HG03159 (cell line): ENCODE measurements around the gene NFX1.

Experiments used
- ATAC-seq: cut with Tn5 transposase; IDR thresholded peaks from one replicate; pipeline ENCODE4 v1.9.1; 2021; ENCODE audit warnings: mild to moderate bottlenecking, moderate library complexity; ENCODE audit not compliant: unreplicated experiment

NFX1 gene

GRCh38 chr9:33265211-33265865, 25.0 kb upstream of the NFX1 start:
- no peak for ATAC-seq

GRCh38 chr9:33267151-33267767, 23.1 kb upstream of the NFX1 start:
- ATAC-seq: no peak

DNA sequence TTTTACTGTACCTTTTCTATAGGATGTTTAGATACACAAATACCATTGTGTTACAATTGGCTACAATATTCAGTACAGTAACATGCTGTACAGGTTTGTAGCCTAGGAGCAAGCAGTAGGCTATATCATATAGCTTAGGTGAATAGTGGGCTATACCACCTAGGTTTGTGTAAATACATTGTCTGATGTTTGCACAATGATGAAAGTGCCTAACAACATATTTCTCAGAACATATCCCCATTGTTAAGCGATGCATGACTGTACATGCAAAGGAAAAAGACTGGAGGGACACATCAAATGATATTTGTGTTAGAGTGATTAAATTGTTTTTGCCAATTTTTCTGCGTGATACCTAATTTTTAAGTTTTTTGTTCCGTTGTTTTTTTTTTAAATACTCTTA, 20.2 kb upstream of the NFX1 start:
- ATAC-seq: no peak

DNA sequence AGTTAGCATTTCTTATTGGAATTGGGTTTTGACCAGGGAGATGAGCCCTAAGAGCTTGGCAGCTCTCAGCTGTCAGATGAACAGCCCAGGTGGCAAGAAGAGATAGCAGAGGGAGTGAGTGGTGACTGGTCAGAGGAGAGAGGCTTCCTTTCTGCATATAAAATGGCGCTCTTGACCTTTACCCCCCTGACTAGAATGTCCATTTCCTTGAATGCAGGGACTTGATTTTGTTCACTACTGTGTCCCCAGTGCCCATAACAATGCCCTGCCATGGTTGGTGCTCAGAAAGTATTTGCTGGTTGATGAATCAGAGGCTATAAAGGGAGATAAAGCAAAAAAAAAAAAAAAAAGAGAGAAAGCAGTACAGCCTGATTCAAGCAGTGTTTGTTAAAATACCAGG, 18.3 kb upstream of the NFX1 start:
- no peak for ATAC-seq

GRCh38 chr9:33273266-33273971, 16.9 kb upstream of the NFX1 start:
- no peak for ATAC-seq

DNA sequence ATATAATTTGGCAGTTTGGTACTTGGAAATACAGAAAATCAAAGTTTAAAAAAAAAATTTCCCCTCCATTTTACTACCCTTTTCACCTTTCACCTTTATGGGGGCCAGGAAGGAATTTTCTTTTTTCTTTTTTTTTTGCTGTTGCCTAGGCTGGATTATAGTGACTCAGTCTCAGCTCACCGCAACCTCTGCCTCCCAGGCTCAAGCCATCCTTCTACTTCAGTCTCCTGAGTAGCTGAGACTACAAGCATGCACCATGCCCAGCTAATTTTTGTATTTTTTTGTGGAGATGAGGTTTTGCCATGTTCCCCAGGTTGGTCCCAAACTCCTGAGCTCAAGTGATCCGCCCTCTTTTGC, 16.4 kb upstream of the NFX1 start:
- ATAC-seq: no peak

DNA sequence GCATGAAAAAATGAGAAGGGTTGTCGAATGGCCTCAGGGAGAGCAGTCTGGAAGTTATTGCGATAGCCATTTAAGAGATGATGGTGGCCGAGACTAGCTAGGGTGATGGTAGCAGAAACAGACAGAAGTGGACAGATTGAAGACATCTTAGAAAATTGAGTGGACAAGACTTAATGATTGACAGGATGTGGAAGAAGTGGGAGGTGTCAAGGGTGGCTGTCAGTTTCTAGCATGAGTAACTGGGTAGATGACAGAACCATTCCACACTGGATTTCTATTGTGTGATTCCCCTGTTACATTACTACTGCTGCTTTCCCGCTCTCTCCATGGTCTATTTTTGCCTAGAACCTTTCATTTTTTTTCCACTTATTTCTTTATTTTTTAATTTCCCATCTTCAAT, 12.8 kb upstream of the NFX1 start:
- ATAC-seq: no peak

- ATAC-seq: no peak
Observed at GRCh38 chr9:33285502-33285901, 4.8 kb upstream of the NFX1 start.

- ATAC-seq: no peak
Observed at GRCh38 chr9:33287087-33287490, 3.2 kb upstream of the NFX1 start.

DNA sequence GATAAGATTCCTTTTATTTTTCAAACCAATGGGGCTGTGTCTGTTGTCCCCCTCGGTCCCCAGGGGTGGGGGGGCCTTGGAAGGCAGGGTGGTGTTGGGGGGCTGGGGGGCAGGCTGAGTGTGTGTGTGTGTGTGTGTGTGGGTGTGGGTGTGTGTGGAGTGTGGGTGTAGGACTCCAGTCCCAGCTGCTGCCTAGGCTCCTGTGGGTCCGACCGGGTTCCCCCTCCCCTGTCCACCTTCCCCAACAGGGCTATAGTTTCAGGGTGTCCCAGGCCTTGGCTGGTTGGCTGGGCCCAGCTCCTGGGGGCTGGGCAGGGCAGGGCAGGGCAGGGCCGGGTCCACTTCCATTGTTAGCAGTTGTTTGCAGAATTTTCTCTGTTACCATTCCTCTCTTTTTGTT, 2.1 kb upstream of the NFX1 start:
- ATAC-seq: no peak

GRCh38 chr9:33288828-33289483, 1.4 kb upstream of the NFX1 start:
- ATAC-seq: no peak

- no peak for ATAC-seq
Observed at GRCh38 chr9:33289496-33289895, 820 bp upstream of the NFX1 start.

- no peak for ATAC-seq
Observed at GRCh38 chr9:33289936-33290246, 425 bp upstream of the NFX1 start.

DNA sequence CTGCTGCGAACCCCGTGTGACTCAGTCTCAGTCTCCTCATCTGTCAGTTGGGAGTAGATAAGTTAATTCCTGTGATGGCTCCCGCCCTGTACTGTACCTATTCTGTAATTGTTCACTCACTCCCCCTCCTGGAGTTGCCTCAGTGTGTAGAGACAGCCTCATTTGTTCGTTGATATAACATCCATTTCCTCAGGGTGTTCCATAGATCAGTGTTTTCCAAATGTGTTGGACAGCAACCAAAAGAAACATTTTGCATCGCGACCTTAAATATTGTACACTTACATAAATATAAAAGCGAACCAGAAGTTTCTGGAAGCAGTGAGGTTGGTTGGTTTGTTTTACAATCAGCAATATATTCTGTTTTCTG, 698 bp downstream of the NFX1 start:
- peak; percentile 0 for ATAC-seq

DNA sequence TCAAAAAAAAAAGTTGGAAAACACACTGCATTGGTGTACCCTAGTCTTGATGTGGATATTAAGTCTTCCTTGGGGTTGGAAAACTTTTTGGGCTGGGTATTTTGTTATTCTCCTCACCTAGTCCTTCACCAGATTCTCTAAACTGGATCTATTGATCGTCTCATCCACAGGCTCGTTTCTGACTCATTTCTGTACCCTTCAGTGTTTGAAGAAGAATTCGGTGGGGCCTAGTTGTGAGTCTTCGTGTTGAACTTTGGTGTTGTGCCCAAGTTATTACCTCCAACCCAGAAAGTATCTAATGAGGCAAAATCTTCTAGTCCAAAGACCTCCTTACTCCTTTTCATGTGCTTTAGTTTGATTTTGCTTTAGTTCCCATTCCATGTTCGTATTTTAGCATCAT, 1.6 kb downstream of the NFX1 start:
- ATAC-seq: no peak

GRCh38 chr9:33293782-33294181, 3.5 kb downstream of the NFX1 start:
- ATAC-seq: no peak

DNA sequence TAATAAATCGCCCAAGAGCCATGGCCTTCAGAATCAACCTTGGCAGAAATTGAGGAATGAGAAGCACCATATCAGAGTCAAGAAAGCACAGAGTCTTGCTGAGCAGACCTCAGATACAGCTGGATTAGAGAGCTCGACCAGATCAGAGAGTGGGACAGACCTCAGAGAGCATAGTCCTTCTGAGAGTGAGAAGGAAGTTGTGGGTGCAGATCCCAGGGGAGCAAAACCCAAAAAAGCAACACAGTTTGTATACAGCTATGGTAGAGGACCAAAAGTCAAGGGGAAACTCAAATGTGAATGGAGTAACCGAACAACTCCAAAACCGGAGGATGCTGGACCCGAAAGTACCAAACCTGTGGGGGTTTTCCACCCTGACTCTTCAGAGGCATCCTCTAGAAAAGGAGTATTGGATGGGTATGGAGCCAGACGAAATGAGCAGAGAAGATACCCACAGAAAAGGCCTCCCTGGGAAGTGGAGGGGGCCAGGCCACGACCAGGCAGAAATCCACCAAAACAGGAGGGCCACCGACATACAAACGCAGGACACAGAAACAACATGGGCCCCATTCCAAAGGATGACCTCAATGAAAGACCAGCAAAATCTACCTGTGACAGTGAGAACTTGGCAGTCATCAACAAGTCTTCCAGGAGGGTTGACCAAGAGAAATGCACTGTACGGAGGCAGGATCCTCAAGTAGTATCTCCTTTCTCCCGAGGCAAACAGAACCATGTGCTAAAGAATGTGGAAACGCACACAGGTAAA, 4.5 kb downstream of the NFX1 start:
- ATAC-seq: no peak

DNA sequence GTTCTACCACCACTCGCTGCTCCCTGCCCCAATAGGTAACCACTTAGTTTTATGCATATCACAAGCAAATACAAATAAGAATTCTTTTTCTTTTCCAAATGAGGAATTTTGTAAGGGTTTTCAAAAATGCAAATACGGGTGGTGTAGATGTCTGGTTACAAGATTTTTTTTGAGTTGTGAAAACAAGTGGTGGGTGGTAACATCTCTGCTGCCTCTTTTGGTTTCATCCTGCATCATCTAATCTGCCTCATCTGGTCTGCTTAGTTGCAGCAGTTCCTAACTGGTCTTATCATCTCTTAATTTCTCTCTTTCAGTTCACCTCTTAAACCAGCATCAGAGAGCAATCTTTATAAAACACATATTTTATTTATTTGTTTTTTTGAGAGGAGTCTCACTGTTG, 5.3 kb downstream of the NFX1 start:
- peak; percentile 48 for ATAC-seq

DNA sequence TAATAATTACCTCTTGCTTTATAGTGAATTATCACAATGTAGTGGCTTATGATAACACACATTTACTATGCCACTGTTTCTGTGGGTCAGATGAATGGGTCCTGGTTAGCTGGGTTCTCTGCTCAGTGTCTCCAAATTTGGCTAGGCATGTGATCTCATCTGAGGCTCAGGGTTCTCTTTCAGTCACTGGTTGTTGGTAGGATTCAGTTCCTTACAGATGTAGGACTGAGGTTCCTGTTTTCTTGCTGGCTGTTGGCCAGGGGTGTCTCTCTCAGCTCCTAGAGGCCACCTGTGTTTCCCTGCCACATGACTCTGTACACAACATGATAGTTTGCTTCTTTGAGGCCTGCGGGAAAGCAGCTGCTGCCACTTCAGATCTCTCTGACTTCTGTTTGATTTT, 7.1 kb downstream of the NFX1 start:
- peak; percentile 90 for ATAC-seq

GRCh38 chr9:33300546-33300945, 10.2 kb downstream of the NFX1 start:
- ATAC-seq: no peak

GRCh38 chr9:33304362-33304761, 14.0 kb downstream of the NFX1 start:
- ATAC-seq: no peak
